ENCODE measurements around the gene FAM107A.

DNA sequence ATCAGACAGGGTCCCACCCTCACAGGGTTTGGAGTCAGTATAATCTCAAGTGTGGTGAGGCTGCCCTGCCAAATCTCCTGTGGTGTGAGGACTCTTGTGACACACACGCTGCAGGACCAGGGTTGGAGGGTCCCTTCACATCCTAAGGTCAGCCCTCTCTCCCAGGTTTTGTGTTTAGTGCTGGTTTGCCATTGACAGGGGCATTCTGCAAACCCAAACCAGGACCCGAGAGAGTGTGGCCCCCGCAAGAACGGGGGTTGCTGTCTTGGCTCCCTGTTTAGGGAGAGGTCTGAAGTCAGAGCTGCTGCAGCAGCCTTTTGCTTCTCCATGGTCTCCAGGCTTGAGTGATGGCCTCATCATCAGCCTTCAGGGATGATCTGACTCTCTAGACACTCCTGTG lies 14.7 kb downstream of the FAM107A start:
- TF ChIP-seq, protein P1, sequence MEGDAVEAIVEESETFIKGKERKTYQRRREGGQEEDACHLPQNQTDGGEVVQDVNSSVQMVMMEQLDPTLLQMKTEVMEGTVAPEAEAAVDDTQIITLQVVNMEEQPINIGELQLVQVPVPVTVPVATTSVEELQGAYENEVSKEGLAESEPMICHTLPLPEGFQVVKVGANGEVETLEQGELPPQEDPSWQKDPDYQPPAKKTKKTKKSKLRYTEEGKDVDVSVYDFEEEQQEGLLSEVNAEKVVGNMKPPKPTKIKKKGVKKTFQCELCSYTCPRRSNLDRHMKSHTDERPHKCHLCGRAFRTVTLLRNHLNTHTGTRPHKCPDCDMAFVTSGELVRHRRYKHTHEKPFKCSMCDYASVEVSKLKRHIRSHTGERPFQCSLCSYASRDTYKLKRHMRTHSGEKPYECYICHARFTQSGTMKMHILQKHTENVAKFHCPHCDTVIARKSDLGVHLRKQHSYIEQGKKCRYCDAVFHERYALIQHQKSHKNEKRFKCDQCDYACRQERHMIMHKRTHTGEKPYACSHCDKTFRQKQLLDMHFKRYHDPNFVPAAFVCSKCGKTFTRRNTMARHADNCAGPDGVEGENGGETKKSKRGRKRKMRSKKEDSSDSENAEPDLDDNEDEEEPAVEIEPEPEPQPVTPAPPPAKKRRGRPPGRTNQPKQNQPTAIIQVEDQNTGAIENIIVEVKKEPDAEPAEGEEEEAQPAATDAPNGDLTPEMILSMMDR (IDR thresholded peaks at IDR 0.05; ENCODE audit: poor library complexity, severe bottlenecking): no peak
- TF ChIP-seq MXI1 (conservative IDR thresholded peaks at IDR 0.05; ENCODE audit: poor library complexity, severe bottlenecking): no peak
- no peak for TF ChIP-seq EP300 (conservative IDR thresholded peaks at IDR 0.05; ENCODE audit: poor library complexity, severe bottlenecking)

All from neural cell (in vitro differentiated cells).